Fibroblast of villous mesenchyme (primary cell): Measurements from ENCODE around the gene DTD2. TPM values are rescaled to one million over a fixed set of nuclear protein-coding genes. Genes with fewer than 3 reads are reported as not detected.

ENCODE experiments used
- DNase-seq: peaks from one replicate; pipeline ENCODE4 v3.0.0-alpha.2; 2010; ENCODE audit warnings: low read depth
- H3K4me3 ChIP-seq: 2 replicates; pipeline ENCODE4 v1.5.1; 2011; ENCODE audit warnings: low read depth, mild to moderate bottlenecking, low read length
- CTCF ChIP-seq: IDR thresholded peaks from 2 replicates; pipeline ENCODE4 v1.5.1; 2012; ENCODE audit warnings: low read depth, mild to moderate bottlenecking, low read length; ENCODE audit not compliant: insufficient read depth
- total RNA-seq: library from RNA; depleted of rRNA; stranded (reverse); fragments of >200 nt; gene quantifications from 2 replicates; pipeline ENCODE4 v1.2.3, GENCODE V29; 2012

Gene DTD2
- total RNA-seq, 1 donor, result 68.2 TPM

GRCh38 chr14:31429791-31430190, 27.5 kb downstream of the DTD2 start:
- H3K4me3 ChIP-seq, result no peak overlapping the region
- no peak for DNase-seq
- TF ChIP-seq CTCF, result no peak

GRCh38 chr14:31428011-31428410, 29.3 kb downstream of the DTD2 start:
- TF ChIP-seq CTCF, result no peak
- DNase-seq, result no peak
- H3K4me3 ChIP-seq, result no peak overlapping the region

- H3K4me3 ChIP-seq, result no peak overlapping the region
- no peak for TF ChIP-seq CTCF
- DNase-seq, result no peak
Observed at GRCh38 chr14:31426663-31427062, 30.6 kb downstream of the DTD2 start.

GRCh38 chr14:31425905-31426304, 31.4 kb downstream of the DTD2 start:
- no peak for TF ChIP-seq CTCF
- DNase-seq, result no peak
- no peak overlapping the region for H3K4me3 ChIP-seq

GRCh38 chr14:31421200-31421599, 36.1 kb downstream of the DTD2 start:
- no peak for TF ChIP-seq CTCF
- H3K4me3 ChIP-seq, result no peak overlapping the region

GRCh38 chr14:31420319-31421111, 36.8 kb downstream of the DTD2 start, which contains the start of gene HEATR5A:
HEATR5A (minus strand) TSS chr14:31420550; CDS start chr14:31402975, 17,575 bp downstream.
- peak within 1 kb of the TSS; percentile 95 for H3K4me3 ChIP-seq
- DNase-seq, result peak; percentile 97
- peak; percentile 8 for TF ChIP-seq CTCF

More at GRCh38 chr14:31421200-31421599, 36.1 kb downstream of the DTD2 start:
- DNase-seq, result no peak
